ENCODE results near the gene GABRR3.

DNA sequence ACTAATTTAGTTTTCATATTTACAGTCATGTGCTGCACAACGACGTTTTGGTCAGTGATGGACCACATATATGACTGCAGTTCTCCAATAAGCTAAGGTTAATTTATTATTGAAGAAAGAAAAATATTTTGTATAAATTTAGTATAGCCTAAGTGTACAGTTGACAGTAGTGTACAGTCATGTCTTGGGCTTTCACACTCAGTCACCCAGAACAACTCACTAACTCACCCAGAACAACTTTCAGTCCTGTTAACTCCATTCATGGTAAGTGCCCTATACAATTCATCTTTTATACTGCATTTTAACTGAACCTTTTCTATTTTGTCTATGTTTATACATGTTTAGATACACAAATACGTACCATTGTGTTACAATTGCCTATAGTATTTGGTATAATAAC is 3.8 kb upstream of the GABRR3 start:
- TF ChIP-seq, protein P1, sequence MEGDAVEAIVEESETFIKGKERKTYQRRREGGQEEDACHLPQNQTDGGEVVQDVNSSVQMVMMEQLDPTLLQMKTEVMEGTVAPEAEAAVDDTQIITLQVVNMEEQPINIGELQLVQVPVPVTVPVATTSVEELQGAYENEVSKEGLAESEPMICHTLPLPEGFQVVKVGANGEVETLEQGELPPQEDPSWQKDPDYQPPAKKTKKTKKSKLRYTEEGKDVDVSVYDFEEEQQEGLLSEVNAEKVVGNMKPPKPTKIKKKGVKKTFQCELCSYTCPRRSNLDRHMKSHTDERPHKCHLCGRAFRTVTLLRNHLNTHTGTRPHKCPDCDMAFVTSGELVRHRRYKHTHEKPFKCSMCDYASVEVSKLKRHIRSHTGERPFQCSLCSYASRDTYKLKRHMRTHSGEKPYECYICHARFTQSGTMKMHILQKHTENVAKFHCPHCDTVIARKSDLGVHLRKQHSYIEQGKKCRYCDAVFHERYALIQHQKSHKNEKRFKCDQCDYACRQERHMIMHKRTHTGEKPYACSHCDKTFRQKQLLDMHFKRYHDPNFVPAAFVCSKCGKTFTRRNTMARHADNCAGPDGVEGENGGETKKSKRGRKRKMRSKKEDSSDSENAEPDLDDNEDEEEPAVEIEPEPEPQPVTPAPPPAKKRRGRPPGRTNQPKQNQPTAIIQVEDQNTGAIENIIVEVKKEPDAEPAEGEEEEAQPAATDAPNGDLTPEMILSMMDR (IDR thresholded peaks at IDR 0.05; ENCODE audit: low read length): no peak
- no peak for TF ChIP-seq EZH2phosphoT487 (IDR thresholded peaks at IDR 0.05; ENCODE audit: low read length)
- no peak for TF ChIP-seq EZH2 (optimal IDR thresholded peaks at IDR 0.05; ENCODE audit: low read depth, low read length)

Data from MM.1S (cell line).